Stimulated activated CD4-positive, alpha-beta T cell treated with anti-CD3 and anti-CD28 coated beads, Interleukin-1b, Interleukin-23, amount 100 ng/mL, for 4 hours (primary cell): ENCODE results near the gene EPHA10.
"Not testable (repeated sequence)": the region's sequence is repeated elsewhere in the genome, so short reads cannot be mapped to it uniquely, and the experiment has no call there.

Experiments
- DNase-seq, 2 donors: peaks; one replicate each; pipeline ENCODE4 v3.0.0-alpha.2; 2020; ENCODE audit warnings: low read depth in 2 of 2

Gene EPHA10

GRCh38 chr1:37771440-37771839 lies 6.5 kb upstream of the EPHA10 start:
- DNase-seq = not testable (repeated sequence)

- DNase-seq = no peak
Measured at GRCh38 chr1:37767488-37767887, 2.6 kb upstream of the EPHA10 start.

- peak in 1 of 2 donors; percentile 16 for DNase-seq
Measured at GRCh38 chr1:37765916-37766664, 1.2 kb upstream of the EPHA10 start.

GRCh38 chr1:37764414-37764825 lies 500 bp downstream of the EPHA10 start:
- no peak for DNase-seq

GRCh38 chr1:37763791-37764413 lies 1.0 kb downstream of the EPHA10 start:
- no peak for DNase-seq

GRCh38 chr1:37762516-37762915 lies 2.4 kb downstream of the EPHA10 start:
- DNase-seq = no peak

GRCh38 chr1:37761416-37762095 lies 3.4 kb downstream of the EPHA10 start:
- no peak for DNase-seq

- DNase-seq = no peak
Measured at GRCh38 chr1:37759451-37759850, 5.5 kb downstream of the EPHA10 start.

- no peak for DNase-seq
Measured at GRCh38 chr1:37755951-37756560, 8.9 kb downstream of the EPHA10 start.

GRCh38 chr1:37755290-37755689 lies 9.6 kb downstream of the EPHA10 start:
- no peak for DNase-seq

GRCh38 chr1:37753473-37754321 lies 11.2 kb downstream of the EPHA10 start:
- no peak for DNase-seq

GRCh38 chr1:37752583-37753471 lies 12.1 kb downstream of the EPHA10 start:
- peak in 1 of 2 donors; percentile 27 for DNase-seq

GRCh38 chr1:37752213-37752582 lies 12.7 kb downstream of the EPHA10 start:
- DNase-seq = no peak

GRCh38 chr1:37748565-37748964 lies 16.4 kb downstream of the EPHA10 start:
- no peak for DNase-seq

- DNase-seq = no peak
Measured at GRCh38 chr1:37746806-37747205, 18.1 kb downstream of the EPHA10 start.

- DNase-seq = no peak
Measured at GRCh38 chr1:37741662-37742061, 23.3 kb downstream of the EPHA10 start.

- DNase-seq = no peak
Measured at GRCh38 chr1:37741130-37741529, 23.8 kb downstream of the EPHA10 start.

- DNase-seq = no peak
Measured at GRCh38 chr1:37739222-37739621, 25.7 kb downstream of the EPHA10 start.

- not testable (repeated sequence) for DNase-seq
Measured at GRCh38 chr1:37738619-37739018, 26.3 kb downstream of the EPHA10 start.

GRCh38 chr1:37737975-37738374 lies 26.9 kb downstream of the EPHA10 start:
- not testable (repeated sequence) for DNase-seq
